HK-2 (cell line): ENCODE measurements around the gene C19orf47.
"Not testable (repeated sequence)": the region's sequence is repeated elsewhere in the genome, so short reads cannot be mapped to it uniquely, and the experiment has no call there.

Experiments used
- DNase-seq: peaks from one replicate; pipeline ENCODE4 v3.0.0-alpha.2; 2018; ENCODE audit not compliant: unreplicated experiment

The C19orf47 gene

GRCh38 chr19:40348961-40349507, 837 bp upstream of the C19orf47 start:
- DNase-seq = peak; percentile 5

- DNase-seq = no peak
Observed at GRCh38 chr19:40344422-40344821, 3.8 kb downstream of the C19orf47 start.

DNA sequence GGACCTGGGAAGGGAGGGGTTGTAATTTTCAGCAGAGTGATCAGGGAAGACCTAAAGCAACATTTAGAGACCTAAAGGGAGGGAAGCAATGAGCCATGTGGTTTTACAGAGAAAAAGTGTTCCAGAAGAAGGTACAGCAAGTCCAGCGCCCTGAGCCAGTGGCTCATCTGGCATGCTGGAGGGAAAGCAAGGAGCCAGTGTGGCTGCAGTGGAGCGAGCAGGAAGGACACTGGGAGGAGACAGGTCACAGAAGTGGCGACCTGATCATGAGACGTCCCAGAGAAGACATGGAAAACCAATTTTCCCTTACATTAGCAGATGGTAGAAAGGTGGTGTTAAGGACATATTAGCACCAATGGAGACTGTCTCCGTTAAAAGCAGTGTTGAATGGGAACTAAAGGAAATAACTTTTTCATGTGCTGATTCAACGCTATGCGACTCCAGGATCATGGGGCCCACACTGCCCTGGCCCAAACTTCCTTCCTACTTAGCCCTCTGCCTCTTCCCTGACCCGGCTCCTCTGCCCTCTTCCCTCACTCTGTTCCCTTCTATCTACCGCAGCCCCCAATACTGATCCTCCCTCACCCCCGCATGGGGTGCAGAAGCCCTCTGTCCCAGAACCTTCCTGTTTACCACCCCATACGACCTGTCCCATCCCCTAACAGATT, 5.4 kb downstream of the C19orf47 start:
- no peak for DNase-seq

- DNase-seq = no peak
Observed at GRCh38 chr19:40341601-40342482, 6.4 kb downstream of the C19orf47 start.

- DNase-seq = no peak
Observed at GRCh38 chr19:40339018-40339728, 9.0 kb downstream of the C19orf47 start.

GRCh38 chr19:40337594-40337993, 10.6 kb downstream of the C19orf47 start:
- no peak for DNase-seq

DNA sequence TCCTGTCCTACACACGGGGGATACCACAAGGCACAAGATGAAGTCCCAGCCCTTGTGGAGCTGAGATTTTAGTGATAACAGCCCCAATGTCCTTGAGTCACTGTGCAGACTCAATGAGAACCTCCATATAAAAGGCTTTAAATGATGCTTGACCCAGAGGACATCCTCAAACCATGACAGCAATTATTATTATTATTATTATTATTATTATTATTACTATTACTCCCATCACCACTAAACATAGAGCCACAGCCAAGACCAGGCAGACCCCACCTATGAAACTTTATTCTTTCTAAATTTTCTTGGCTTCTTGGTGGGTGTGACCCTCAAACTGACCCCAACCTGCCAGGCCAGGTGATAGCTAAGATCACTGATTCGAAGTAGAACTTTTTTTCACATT, 11.1 kb downstream of the C19orf47 start:
- DNase-seq = no peak

GRCh38 chr19:40336601-40336900, 11.6 kb downstream of the C19orf47 start:
- DNase-seq = no peak

DNA sequence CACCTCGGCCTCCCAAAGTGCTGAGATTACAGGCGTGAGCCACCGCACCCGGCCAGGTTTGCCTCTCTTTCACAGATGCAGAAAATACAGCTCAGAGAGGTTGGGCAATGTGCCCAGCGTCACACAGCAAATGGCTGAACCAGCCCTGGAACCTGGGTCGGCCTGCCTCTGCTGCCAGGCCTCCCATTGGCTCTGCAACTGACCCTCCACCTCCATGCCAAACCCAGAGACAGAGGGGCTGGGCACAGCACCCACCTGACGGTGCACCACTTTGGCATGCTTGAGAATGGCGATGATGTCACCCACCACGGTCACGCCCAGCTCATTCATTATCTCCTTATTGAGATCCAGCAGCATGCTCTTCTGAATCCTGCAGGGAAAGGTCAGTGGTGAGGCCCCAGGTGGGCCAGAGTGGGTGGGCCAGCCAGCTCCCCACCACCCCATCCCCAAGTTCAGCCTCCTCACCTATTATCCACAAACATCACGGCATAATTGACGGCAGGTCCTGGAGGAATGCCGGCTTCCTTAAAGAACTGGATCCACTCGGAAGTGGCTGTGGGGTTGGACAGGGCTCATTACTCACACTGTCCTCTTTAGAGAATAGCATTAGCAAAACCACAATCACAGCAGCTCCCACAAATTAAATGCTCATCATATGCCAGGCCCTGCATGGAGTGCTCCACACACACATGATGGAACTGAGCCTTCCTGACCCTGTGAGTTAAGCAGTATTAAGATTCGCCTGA, 12.2 kb downstream of the C19orf47 start:
- DNase-seq = no peak

DNA sequence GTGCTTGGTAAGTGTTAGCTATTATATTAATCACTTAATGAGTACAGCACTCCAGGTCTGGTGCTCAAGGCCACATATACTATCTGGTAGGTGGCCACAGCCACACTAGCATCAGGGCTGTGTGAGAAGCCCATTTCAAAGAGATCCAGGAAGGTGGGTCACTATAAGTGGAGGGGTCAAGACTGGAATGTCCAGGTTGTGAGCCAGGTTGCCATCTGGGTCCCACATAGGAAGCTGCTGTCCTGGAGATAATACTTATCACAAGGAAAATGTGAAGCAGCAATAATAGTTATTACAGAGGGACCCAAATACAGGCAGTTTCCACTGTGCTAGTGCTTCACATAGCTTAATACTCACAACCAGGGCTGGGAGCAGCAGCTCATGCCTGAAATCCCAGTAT, 13.1 kb downstream of the C19orf47 start:
- no peak for DNase-seq

GRCh38 chr19:40333083-40333482, 15.1 kb downstream of the C19orf47 start:
- not testable (repeated sequence) for DNase-seq

DNA sequence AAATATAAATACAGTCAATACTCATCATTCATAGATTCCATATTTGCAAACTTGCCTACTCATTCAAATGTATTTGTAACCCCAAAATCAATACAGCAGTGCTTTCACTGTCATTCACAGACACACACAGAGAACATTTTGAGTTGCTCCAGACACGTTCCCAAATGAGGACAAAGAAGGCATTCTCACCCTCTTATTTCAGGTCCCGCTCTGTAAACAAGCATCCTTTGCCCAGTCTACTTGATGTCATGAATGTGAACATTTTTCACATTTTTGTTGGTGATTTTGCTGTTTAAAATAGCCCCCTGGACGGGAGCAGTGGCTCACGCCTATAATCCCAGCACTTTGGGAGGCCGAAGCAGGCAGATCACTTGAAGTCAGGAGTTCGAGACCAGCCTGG, 15.5 kb downstream of the C19orf47 start:
- DNase-seq = no peak

- no peak for DNase-seq
Observed at GRCh38 chr19:40331052-40331451, 17.1 kb downstream of the C19orf47 start.

- no peak for DNase-seq
Observed at GRCh38 chr19:40326201-40326600, 22.0 kb downstream of the C19orf47 start.

GRCh38 chr19:40323705-40324104, 24.5 kb downstream of the C19orf47 start:
- no peak for DNase-seq

- DNase-seq = no peak
Observed at GRCh38 chr19:40322951-40323615, 25.1 kb downstream of the C19orf47 start.

GRCh38 chr19:40322271-40322610, 26.0 kb downstream of the C19orf47 start:
- no peak for DNase-seq

- no peak for DNase-seq
Observed at GRCh38 chr19:40321566-40322270, 26.5 kb downstream of the C19orf47 start.

DNA sequence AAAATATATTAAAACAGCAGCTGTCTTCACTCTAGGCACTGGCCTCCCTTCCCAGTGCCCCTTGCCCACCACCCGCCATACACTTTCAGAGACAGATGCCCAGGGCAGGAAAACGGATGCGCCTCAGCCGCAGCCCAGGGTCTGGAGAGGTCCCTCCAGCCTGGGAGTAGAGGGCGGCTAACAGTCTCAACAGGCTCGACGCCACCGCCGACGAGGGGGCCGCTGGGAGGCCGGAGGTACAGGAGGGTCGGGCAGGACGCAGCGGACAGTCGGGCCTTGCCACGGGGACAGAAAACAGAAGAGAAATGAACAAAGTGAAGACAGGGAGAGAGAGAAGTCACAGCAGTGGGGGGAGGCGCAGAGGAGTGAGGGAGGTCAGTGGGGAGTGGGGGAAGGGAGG, 27.1 kb downstream of the C19orf47 start:
- no peak for DNase-seq

DNA sequence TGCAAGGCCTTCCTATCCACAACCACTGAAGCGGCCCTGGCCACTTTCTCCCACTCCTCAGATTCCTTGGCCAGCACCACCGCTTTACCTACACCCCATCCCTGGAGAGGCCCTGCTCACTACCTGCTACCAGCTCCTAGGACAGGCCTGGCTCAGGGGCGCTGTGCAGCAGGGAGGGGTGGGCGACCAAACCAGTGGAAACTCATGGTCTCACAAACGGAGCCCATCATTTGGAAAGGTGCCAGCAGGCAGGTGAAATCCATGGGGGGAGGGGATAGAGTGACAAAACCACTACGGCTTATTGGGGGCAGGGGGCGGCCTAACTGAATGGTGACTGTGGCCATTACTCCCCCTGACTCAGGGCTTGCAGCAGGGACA, 27.6 kb downstream of the C19orf47 start:
- no peak for DNase-seq

- no peak for DNase-seq
Observed at GRCh38 chr19:40317338-40317737, 30.9 kb downstream of the C19orf47 start.
